Measurements from ENCODE around the gene HSP90AA1. TPM values are rescaled to one million over a fixed set of nuclear protein-coding genes. Genes with fewer than 3 reads are reported as not detected.

The HSP90AA1 gene
- total RNA-seq, 1 experiment from 2014 or later: 842 TPM

DNA sequence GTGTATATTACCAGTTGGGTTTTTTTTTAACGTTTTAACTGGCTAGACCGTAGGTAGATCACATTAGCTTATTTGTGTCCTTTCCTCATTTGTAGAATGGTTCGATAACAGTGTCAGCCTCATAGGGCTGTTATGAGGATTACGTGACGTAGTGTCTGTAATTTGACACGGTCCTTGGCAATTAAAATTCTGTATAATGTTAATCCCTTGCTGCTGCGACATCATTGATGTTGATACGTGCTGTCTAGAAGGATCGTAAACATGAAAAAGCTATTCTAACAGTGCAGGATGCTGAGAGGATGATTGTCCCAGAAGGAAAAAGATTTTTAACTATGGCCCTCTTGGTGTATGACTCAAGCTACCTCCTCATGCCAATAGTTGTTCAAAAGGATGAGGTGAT lies 50.9 kb downstream of the HSP90AA1 start:
- no peaks in the 10 kb centered on the region for H3K9me3 Mint-ChIP-seq
- CTCF ChIA-PET: interaction anchor here (0.6 kb wide), 3 partner anchors 14 to 201 kb away, joined by 3 read pairs; no protein-coding TSS in a partner anchor
- peaks cover 81% of the 10 kb centered on the region for H3K36me3 Mint-ChIP-seq
- no peak for DNase-seq (ENCODE audit: low spot score)
- POLR2A ChIA-PET: interaction anchor here (0.6 kb wide), 1 partner anchor 113 kb away, joined by 3 read pairs; no protein-coding TSS in a partner anchor
- no peak for ATAC-seq
- TF ChIP-seq ATF1 (CRISPR knock-in tag; IDR thresholded peaks at IDR 0.05): no peak
- TF ChIP-seq GABPB1 (CRISPR knock-in tag; IDR thresholded peaks at IDR 0.05): no peak
- TF ChIP-seq, protein P1, sequence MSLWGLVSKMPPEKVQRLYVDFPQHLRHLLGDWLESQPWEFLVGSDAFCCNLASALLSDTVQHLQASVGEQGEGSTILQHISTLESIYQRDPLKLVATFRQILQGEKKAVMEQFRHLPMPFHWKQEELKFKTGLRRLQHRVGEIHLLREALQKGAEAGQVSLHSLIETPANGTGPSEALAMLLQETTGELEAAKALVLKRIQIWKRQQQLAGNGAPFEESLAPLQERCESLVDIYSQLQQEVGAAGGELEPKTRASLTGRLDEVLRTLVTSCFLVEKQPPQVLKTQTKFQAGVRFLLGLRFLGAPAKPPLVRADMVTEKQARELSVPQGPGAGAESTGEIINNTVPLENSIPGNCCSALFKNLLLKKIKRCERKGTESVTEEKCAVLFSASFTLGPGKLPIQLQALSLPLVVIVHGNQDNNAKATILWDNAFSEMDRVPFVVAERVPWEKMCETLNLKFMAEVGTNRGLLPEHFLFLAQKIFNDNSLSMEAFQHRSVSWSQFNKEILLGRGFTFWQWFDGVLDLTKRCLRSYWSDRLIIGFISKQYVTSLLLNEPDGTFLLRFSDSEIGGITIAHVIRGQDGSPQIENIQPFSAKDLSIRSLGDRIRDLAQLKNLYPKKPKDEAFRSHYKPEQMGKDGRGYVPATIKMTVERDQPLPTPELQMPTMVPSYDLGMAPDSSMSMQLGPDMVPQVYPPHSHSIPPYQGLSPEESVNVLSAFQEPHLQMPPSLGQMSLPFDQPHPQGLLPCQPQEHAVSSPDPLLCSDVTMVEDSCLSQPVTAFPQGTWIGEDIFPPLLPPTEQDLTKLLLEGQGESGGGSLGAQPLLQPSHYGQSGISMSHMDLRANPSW (CRISPR knock-in tag; conservative IDR thresholded peaks at IDR 0.05; ENCODE audit: low read depth): no peak
- TF ChIP-seq ZNF219 (CRISPR knock-in tag; IDR thresholded peaks at IDR 0.05; ENCODE audit: borderline replicate concordance): no peak
- no peak for TF ChIP-seq ZNF396 (CRISPR knock-in tag; IDR thresholded peaks at IDR 0.05; ENCODE audit: borderline replicate concordance)
- TF ChIP-seq, protein P2, sequence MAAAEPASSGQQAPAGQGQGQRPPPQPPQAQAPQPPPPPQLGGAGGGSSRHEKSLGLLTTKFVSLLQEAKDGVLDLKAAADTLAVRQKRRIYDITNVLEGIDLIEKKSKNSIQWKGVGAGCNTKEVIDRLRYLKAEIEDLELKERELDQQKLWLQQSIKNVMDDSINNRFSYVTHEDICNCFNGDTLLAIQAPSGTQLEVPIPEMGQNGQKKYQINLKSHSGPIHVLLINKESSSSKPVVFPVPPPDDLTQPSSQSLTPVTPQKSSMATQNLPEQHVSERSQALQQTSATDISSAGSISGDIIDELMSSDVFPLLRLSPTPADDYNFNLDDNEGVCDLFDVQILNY (CRISPR knock-in tag; IDR thresholded peaks at IDR 0.05): no peak
- no peak for TF ChIP-seq ZNF232 (CRISPR knock-in tag; IDR thresholded peaks at IDR 0.05)
- TF ChIP-seq, protein P3, sequence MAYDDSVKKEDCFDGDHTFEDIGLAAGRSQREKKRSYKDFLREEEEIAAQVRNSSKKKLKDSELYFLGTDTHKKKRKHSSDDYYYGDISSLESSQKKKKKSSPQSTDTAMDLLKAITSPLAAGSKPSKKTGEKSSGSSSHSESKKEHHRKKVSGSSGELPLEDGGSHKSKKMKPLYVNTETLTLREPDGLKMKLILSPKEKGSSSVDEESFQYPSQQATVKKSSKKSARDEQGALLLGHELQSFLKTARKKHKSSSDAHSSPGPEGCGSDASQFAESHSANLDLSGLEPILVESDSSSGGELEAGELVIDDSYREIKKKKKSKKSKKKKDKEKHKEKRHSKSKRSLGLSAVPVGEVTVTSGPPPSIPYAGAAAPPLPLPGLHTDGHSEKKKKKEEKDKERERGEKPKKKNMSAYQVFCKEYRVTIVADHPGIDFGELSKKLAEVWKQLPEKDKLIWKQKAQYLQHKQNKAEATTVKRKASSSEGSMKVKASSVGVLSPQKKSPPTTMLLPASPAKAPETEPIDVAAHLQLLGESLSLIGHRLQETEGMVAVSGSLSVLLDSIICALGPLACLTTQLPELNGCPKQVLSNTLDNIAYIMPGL (CRISPR knock-in tag; IDR thresholded peaks at IDR 0.05): no peak
- no peak for TF ChIP-seq SMAD4 (CRISPR knock-in tag; IDR thresholded peaks at IDR 0.05)
- no peak for TF ChIP-seq GRHL2 (CRISPR knock-in tag; IDR thresholded peaks at IDR 0.05; ENCODE audit: insufficient replicate concordance, severe bottlenecking)
- TF ChIP-seq PRRX2 (CRISPR knock-in tag; IDR thresholded peaks at IDR 0.05): no peak
- no peak for TF ChIP-seq ZNF416 (CRISPR knock-in tag; IDR thresholded peaks at IDR 0.05)
- no peak for TF ChIP-seq SP1 (CRISPR knock-in tag; conservative IDR thresholded peaks at IDR 0.05)
- TF ChIP-seq NR1H2 (CRISPR knock-in tag; IDR thresholded peaks at IDR 0.05): no peak
- no peak for TF ChIP-seq ZNF263 (CRISPR knock-in tag; IDR thresholded peaks at IDR 0.05; ENCODE audit: low read depth)
- TF ChIP-seq MYBL2 (CRISPR knock-in tag; IDR thresholded peaks at IDR 0.05): no peak
- no peak overlapping the region for H3K27ac Mint-ChIP-seq
- H3K4me3 Mint-ChIP-seq: no peak overlapping the region
- no peaks in the 10 kb centered on the region for H3K4me1 Mint-ChIP-seq
- H3K27me3 Mint-ChIP-seq (ENCODE audit: low read depth): no peaks in the 10 kb centered on the region

DNA sequence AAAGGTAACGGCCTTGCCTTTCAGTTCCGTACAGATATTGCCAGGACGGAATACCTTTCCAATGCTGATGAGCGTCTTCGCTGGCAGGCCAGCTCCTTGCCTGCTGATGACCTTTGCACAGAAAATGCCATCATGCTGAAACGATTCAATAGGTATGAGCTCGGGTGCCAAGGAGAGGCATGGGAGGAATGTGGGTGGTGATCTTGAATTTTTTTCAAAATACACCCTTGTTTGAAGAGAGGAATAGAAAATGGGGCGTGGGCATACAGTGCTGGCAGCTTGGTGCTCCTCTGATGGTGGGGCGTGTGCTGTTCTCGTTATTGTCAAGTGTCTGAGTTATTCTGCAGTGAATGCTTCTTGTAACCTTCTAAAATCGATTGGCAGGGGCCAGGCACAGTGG lies 52.5 kb downstream of the HSP90AA1 start:
- POLR2A ChIA-PET: interaction anchor here (0.6 kb wide), 1 partner anchor 13 kb away, joined by 3 read pairs; no protein-coding TSS in a partner anchor
- no peaks in the 10 kb centered on the region for H3K9me3 Mint-ChIP-seq
- no peak overlapping the region for H3K4me3 Mint-ChIP-seq
- H3K36me3 Mint-ChIP-seq: peaks cover 81% of the 10 kb centered on the region
- ATAC-seq: no peak
- H3K27ac Mint-ChIP-seq: 0 out of 2 replicates have a peak overlapping the region, but pooled peaks have one; percentile 40
- no peak for DNase-seq (ENCODE audit: low spot score)
- H3K27me3 Mint-ChIP-seq (ENCODE audit: low read depth): no peaks in the 10 kb centered on the region
- CTCF ChIA-PET: no interaction called here
- H3K4me1 Mint-ChIP-seq: no peaks in the 10 kb centered on the region
- no peak for TF ChIP-seq SMAD4 (CRISPR knock-in tag; IDR thresholded peaks at IDR 0.05)
- TF ChIP-seq, protein P4, sequence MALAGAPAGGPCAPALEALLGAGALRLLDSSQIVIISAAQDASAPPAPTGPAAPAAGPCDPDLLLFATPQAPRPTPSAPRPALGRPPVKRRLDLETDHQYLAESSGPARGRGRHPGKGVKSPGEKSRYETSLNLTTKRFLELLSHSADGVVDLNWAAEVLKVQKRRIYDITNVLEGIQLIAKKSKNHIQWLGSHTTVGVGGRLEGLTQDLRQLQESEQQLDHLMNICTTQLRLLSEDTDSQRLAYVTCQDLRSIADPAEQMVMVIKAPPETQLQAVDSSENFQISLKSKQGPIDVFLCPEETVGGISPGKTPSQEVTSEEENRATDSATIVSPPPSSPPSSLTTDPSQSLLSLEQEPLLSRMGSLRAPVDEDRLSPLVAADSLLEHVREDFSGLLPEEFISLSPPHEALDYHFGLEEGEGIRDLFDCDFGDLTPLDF (CRISPR knock-in tag; IDR thresholded peaks at IDR 0.05): no peak
- TF ChIP-seq MYBL2 (CRISPR knock-in tag; IDR thresholded peaks at IDR 0.05): no peak
- TF ChIP-seq, protein P5, sequence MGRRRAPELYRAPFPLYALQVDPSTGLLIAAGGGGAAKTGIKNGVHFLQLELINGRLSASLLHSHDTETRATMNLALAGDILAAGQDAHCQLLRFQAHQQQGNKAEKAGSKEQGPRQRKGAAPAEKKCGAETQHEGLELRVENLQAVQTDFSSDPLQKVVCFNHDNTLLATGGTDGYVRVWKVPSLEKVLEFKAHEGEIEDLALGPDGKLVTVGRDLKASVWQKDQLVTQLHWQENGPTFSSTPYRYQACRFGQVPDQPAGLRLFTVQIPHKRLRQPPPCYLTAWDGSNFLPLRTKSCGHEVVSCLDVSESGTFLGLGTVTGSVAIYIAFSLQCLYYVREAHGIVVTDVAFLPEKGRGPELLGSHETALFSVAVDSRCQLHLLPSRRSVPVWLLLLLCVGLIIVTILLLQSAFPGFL (CRISPR knock-in tag; IDR thresholded peaks at IDR 0.05; ENCODE audit: borderline replicate concordance): no peak
- no peak for TF ChIP-seq SP1 (CRISPR knock-in tag; conservative IDR thresholded peaks at IDR 0.05)
- TF ChIP-seq ZBTB21 (CRISPR knock-in tag; IDR thresholded peaks at IDR 0.05; ENCODE audit: borderline replicate concordance): no peak
- no peak for TF ChIP-seq FOXP1 (CRISPR knock-in tag; IDR thresholded peaks at IDR 0.05; ENCODE audit: borderline replicate concordance)
- TF ChIP-seq GTF2I (CRISPR knock-in tag; conservative IDR thresholded peaks at IDR 0.05): no peak
- no peak for TF ChIP-seq OVOL2 (CRISPR knock-in tag; IDR thresholded peaks at IDR 0.05; ENCODE audit: borderline replicate concordance)
- TF ChIP-seq, protein P6, sequence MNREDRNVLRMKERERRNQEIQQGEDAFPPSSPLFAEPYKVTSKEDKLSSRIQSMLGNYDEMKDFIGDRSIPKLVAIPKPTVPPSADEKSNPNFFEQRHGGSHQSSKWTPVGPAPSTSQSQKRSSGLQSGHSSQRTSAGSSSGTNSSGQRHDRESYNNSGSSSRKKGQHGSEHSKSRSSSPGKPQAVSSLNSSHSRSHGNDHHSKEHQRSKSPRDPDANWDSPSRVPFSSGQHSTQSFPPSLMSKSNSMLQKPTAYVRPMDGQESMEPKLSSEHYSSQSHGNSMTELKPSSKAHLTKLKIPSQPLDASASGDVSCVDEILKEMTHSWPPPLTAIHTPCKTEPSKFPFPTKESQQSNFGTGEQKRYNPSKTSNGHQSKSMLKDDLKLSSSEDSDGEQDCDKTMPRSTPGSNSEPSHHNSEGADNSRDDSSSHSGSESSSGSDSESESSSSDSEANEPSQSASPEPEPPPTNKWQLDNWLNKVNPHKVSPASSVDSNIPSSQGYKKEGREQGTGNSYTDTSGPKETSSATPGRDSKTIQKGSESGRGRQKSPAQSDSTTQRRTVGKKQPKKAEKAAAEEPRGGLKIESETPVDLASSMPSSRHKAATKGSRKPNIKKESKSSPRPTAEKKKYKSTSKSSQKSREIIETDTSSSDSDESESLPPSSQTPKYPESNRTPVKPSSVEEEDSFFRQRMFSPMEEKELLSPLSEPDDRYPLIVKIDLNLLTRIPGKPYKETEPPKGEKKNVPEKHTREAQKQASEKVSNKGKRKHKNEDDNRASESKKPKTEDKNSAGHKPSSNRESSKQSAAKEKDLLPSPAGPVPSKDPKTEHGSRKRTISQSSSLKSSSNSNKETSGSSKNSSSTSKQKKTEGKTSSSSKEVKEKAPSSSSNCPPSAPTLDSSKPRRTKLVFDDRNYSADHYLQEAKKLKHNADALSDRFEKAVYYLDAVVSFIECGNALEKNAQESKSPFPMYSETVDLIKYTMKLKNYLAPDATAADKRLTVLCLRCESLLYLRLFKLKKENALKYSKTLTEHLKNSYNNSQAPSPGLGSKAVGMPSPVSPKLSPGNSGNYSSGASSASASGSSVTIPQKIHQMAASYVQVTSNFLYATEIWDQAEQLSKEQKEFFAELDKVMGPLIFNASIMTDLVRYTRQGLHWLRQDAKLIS (CRISPR knock-in tag; IDR thresholded peaks at IDR 0.05; ENCODE audit: borderline replicate concordance): no peak
- no peak for TF ChIP-seq ATF1 (CRISPR knock-in tag; IDR thresholded peaks at IDR 0.05)
